ENCODE results near the gene ARHGEF1. TPM values are rescaled to one million over a fixed set of nuclear protein-coding genes. Genes with fewer than 3 reads are reported as not detected.

ARHGEF1 gene
- total RNA-seq, 4 donors from 2014 or later, result 34.1 to 106 (median 53.9) TPM

- no peak for TF ChIP-seq CTCF (IDR thresholded peaks at IDR 0.05; ENCODE audit: low read depth)
Observed at GRCh38 chr19:41853768-41854167, 29.2 kb upstream of the ARHGEF1 start.

DNA sequence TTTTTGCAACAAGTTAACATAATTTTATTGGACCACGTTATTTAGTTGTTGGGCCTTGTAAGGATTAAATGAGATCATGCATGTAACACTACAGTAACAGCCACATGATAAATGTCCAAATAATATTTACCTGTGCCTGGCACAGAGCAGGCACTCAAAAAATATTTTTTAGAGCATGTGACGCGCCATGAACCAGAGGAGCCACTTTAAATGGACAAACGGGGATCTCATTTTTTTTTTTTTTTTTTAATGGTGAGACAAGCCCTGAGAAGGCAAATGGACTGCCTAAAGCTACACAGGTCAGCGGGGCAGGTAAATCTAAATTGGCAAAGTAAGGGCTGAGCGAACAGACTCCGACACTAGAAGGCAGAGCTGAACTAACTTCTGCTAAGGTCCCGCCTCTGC, 23.8 kb upstream of the ARHGEF1 start:
- TF ChIP-seq CTCF (IDR thresholded peaks at IDR 0.05; ENCODE audit: low read depth), result no peak

- TF ChIP-seq CTCF (IDR thresholded peaks at IDR 0.05; ENCODE audit: low read depth), result no peak
Observed at GRCh38 chr19:41859618-41860418, 23.2 kb upstream of the ARHGEF1 start, which contains the start of gene RPS19. TSS of gene RPS19 (plus strand) at chr19:41860255. CDS start at chr19:41860775, 520 bp downstream.

GRCh38 chr19:41860419-41861115, 22.4 kb upstream of the ARHGEF1 start:
- no peak for TF ChIP-seq CTCF (IDR thresholded peaks at IDR 0.05; ENCODE audit: low read depth)

DNA sequence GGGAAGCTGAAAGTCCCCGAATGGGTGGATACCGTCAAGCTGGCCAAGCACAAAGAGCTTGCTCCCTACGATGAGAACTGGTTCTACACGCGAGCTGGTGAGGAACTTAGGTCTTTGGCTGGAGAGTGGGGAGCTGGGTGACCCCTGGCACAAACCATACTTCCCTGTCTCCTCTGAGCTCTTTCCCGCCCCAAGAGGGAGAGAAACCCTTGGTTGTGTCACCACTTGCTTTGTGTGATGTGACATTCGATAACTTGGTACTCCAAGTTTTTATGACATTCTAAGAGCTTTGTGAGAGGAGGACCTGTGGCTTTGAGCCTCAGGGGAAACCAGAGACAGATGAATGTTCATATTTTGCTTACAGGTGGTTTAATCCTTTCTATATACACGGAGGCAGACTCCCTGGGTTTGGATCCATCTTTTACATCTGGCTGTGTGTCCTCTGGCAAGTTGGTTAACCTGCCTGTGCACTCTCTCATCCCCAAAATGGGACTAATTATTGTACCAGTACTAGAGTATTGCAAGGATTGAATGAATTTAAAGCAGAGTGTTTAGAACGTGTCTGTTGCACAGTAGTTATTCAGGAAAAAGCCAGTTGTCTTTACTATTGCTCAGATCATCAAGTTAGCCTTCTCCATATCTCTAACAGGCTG, 21.7 kb upstream of the ARHGEF1 start:
- no peak for TF ChIP-seq CTCF (IDR thresholded peaks at IDR 0.05; ENCODE audit: low read depth)

DNA sequence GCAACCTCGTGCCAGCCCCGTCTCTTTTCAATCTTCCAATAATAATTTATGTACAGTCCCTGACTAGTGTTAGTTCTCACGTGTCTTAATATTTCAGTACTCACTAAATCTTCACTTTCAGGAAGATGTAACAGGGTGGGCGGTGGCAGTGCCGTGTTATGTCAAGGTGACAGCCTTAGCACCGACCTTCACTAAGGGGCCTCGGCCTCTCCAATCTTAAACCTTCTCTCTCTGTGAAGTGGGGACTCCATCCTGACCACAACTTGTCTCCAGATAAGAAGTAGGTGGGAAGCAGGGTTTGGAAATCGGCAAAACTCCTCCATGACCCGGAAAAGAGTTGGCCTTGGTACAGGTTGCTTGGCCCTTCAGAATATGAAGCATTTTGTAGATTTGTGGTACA, 21.1 kb upstream of the ARHGEF1 start:
- no peak for TF ChIP-seq CTCF (IDR thresholded peaks at IDR 0.05; ENCODE audit: low read depth)

GRCh38 chr19:41862445-41862986, 20.5 kb upstream of the ARHGEF1 start:
- TF ChIP-seq CTCF (IDR thresholded peaks at IDR 0.05; ENCODE audit: low read depth), result no peak
